HG03045 (cell line): ENCODE measurements around the gene AFP.
"Not testable (repeated sequence)": the region's sequence is repeated elsewhere in the genome, so short reads cannot be mapped to it uniquely, and the experiment has no call there.

Experiments used
- ATAC-seq: cut with Tn5 transposase; IDR thresholded peaks from one replicate; pipeline ENCODE4 v1.9.1; 2021; ENCODE audit warnings: mild to moderate bottlenecking, moderate library complexity; ENCODE audit not compliant: unreplicated experiment

The AFP gene

DNA sequence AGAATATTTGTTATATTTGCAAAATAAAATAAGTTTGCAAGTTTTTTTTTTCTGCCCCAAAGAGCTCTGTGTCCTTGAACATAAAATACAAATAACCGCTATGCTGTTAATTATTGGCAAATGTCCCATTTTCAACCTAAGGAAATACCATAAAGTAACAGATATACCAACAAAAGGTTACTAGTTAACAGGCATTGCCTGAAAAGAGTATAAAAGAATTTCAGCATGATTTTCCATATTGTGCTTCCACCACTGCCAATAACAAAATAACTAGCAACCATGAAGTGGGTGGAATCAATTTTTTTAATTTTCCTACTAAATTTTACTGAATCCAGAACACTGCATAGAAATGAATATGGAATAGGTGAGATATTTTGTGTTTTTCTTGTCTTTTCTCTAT lies at the start of gene AFP:
TSS of gene AFP (plus strand) at position 238 of the 400 bp plus-strand sequence. CDS start at position 280, 42 bp downstream.
- ATAC-seq, result no peak

DNA sequence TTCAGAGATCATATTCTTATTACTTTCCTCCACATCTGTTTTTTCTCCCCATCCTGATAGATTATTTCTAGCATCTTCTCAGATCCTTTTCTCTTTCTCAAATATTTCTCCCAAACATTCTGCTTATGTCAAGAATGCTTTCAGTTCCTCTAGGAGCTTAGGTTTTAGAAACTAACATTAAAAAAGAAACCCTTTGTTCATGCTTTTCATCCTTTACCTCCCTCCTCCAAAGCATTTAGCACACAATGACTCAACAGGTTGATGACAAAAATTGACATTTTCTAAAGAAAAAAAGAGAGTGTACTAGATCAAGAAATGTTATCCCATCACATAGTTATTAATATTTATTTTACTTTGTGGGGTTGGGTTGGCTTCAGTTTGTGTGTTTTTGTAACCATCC lies 48.5 kb upstream of the AFP start:
- ATAC-seq, result no peak

DNA sequence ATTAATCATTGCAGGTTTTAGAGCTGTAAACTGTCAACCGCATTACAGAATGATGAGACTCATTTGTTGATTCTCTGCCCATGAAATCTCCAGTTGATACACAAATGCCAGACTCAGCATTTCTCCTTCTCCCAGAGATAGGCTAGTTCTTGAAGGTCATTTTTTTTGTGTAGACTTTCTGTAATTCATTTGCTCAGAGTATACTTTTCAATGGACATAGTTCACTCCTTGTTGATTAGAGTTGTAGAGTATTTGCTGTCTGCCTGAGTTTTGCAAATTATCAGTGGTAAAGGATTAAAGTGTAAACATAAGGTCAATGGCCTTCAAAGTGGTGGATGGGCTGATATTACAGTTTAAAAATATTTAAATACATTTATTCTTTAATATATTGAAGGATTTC lies 47.1 kb upstream of the AFP start:
- no peak for ATAC-seq

DNA sequence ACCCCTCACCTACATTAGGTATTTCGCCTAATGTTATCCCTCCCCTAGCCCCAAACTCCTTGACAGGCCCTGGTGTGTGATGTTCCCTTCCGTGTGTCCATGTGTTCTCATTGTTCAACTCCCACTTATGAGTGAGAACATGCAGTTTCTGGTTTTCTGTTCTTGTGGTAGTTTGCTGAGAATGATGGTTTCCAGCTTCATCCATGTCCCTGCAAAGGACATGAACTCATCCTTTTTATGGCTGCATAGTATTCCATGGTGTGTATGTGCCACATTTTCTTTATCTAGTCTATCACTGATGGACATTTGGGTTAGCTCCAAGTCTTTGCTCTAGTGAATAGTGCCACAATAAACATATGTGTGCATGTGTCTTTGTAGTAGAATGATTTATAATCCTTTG lies 46.4 kb upstream of the AFP start:
- not testable (repeated sequence) for ATAC-seq

DNA sequence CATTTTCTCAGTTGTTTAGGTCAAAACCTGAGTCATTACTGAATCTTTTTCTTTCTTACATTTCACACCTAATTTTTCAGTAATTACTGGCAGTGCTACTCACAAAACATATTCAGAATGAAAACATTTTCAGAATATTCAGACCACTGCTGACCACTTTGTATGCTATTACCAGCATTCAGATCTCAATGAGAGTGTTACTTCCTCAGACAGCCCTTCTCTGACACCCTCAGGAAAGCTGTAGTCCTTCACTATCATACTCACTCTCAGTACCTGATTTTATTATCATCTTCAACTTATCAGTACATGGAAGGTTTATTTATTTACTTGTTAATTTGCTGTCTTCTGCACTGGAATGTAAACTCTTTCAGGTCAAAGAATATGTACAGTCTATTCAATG lies 44.2 kb upstream of the AFP start:
- no peak for ATAC-seq

DNA sequence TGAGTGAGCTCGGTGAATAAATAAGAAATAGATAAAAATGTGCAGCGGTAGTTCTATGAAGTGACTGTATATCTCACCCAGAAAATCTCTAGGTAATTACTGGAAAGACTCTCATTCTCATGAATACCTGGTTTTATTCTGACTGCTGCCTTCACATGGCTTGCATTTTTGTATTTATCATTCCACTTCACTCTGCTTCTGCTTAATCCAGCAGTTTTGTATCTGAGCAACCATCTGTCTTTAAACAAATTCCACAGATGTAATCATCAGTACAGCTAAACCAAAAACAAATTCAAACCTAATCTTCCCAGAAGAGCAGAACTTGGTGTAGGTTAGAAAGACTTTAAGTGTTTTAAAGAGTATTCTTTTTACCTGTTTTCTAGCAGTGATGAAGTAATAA lies 43.1 kb upstream of the AFP start:
- no peak for ATAC-seq

DNA sequence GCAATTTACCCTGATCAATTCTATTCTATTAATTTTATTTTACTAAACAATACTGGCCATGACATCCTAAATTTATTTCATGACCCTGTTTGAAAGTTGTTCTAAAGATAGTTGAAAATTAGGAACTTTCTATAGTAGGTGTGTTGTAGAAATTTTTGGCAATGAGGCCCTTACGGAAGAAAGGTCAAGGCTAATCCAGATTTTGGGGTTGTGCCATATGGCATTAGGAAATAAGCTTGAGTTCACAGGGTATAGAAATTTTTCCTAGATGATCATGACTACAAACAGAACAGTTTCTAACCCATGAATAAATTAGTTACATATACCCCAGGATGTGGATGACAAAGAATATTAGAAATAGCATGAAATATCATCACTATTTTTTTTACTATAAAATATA lies 39.7 kb upstream of the AFP start:
- no peak for ATAC-seq

DNA sequence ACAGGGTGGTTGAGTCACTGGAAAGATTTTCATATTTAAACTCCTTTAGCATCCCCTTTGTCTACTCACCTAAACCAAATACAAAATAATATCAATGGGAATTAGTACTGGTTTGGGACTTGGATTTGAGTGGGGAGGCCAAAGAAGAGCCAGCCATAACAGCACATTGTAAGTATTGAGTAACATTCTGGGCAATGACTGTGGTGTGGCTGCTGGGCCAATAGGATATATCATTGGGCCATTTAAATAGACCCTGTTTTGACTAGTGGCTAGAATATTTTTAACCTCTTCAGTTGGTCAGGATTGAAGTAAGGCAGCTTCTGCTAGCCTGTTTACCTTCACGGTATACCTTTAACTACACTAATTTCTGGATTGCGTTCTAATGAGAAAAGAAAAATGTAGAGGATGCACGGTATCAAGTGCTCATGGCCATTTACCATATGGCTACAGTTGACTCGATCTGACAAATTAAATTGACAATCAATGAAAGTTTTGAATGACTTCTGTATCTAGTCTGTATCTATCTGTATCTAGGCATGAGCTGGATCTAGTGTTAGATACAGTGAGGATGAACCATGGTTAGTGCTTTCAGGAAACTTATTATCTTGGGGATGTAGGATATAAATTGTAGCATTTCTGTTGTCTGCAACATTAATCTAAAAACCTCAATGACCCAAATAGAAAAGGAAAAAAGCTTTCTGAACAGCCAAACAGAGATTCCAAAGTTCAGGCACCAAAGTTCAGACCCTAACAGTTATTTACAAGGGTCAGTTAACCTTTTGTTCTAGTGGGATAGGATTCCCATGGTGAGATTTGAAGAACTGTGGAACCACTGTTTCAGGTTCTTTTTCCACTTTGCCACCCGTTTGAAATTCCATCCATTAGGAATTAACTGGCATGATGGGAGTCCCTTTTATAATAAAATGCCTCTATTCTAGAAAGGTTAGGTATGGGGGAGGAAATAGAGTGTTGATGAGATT lies 38.7 kb upstream of the AFP start:
- ATAC-seq, result no peak

DNA sequence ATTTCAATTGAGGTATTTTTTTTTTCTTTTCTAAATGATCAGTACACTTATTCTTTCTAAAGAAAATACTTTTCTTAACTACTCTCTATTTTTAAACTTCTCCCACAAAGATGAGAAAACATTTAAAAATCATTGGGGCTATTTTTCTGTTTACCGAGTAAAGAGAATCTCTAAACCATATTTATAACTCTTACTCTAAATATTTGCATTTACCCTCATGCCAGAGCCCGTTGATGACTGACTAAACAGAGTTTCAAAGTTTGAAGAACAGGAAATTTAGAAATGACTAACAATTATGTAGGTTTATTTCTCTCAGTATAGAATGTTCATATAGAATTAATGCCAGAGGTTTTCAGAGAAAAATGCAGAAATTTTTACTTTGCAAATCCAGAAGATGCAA lies 34.6 kb upstream of the AFP start:
- no peak for ATAC-seq

DNA sequence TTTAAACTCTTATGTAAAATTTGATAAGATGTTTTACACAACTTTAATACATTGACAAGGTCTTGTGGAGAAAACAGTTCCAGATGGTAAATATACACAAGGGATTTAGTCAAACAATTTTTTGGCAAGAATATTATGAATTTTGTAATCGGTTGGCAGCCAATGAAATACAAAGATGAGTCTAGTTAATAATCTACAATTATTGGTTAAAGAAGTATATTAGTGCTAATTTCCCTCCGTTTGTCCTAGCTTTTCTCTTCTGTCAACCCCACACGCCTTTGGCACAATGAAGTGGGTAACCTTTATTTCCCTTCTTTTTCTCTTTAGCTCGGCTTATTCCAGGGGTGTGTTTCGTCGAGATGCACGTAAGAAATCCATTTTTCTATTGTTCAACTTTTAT lies 32.0 kb upstream of the AFP start, which contains the start of gene ALB:
TSS of gene ALB (plus strand) at position 246 of the 400 bp plus-strand sequence. CDS start at position 287, 41 bp downstream.
- ATAC-seq, result no peak

DNA sequence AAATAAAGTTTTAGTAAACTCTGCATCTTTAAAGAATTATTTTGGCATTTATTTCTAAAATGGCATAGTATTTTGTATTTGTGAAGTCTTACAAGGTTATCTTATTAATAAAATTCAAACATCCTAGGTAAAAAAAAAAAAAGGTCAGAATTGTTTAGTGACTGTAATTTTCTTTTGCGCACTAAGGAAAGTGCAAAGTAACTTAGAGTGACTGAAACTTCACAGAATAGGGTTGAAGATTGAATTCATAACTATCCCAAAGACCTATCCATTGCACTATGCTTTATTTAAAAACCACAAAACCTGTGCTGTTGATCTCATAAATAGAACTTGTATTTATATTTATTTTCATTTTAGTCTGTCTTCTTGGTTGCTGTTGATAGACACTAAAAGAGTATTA lies 31.6 kb upstream of the AFP start:
- no peak for ATAC-seq

DNA sequence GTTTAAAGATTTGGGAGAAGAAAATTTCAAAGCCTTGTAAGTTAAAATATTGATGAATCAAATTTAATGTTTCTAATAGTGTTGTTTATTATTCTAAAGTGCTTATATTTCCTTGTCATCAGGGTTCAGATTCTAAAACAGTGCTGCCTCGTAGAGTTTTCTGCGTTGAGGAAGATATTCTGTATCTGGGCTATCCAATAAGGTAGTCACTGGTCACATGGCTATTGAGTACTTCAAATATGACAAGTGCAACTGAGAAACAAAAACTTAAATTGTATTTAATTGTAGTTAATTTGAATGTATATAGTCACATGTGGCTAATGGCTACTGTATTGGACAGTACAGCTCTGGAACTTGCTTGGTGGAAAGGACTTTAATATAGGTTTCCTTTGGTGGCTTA lies 30.9 kb upstream of the AFP start:
- ATAC-seq, result no peak

DNA sequence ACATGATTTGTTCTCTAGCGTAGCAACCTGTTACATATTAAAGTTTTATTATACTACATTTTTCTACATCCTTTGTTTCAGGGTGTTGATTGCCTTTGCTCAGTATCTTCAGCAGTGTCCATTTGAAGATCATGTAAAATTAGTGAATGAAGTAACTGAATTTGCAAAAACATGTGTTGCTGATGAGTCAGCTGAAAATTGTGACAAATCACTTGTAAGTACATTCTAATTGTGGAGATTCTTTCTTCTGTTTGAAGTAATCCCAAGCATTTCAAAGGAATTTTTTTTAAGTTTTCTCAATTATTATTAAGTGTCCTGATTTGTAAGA lies 29.5 kb upstream of the AFP start:
- ATAC-seq, result no peak

DNA sequence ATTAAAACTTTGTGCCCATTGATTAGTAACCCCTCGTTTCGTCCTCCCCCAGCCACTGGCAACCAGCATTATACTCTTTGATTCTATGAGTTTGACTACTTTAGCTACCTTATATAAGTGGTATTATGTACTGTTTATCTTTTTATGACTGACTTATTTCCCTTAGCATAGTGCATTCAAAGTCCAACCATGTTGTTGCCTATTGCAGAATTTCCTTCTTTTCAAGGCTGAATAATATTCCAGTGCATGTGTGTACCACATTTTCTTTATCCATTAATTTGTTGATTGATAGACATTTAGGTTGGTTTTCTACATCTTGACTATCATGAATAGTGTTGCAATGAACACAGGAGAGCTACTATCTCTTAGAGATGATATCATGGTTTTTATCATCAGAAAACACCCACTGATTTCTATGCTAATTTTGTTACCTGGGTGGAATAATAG lies 28.8 kb upstream of the AFP start:
- ATAC-seq, result no peak

DNA sequence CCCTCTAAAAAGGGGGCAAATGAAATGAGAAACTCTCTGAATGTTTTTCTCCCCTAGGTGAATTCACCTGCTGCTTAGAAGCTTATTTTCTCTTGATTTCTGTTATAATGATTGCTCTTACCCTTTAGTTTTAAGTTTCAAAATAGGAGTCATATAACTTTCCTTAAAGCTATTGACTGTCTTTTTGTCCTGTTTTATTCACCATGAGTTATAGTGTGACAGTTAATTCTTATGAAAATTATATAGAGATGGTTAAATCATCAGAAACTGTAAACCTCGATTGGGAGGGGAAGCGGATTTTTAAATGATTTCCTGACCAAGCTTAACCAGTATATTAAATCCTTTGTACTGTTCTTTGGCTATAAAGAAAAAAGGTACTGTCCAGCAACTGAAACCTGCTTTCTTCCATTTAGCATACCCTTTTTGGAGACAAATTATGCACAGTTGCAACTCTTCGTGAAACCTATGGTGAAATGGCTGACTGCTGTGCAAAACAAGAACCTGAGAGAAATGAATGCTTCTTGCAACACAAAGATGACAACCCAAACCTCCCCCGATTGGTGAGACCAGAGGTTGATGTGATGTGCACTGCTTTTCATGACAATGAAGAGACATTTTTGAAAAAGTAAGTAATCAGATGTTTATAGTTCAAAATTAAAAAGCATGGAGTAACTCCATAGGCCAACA lies 27.7 kb upstream of the AFP start:
- no peak for ATAC-seq

DNA sequence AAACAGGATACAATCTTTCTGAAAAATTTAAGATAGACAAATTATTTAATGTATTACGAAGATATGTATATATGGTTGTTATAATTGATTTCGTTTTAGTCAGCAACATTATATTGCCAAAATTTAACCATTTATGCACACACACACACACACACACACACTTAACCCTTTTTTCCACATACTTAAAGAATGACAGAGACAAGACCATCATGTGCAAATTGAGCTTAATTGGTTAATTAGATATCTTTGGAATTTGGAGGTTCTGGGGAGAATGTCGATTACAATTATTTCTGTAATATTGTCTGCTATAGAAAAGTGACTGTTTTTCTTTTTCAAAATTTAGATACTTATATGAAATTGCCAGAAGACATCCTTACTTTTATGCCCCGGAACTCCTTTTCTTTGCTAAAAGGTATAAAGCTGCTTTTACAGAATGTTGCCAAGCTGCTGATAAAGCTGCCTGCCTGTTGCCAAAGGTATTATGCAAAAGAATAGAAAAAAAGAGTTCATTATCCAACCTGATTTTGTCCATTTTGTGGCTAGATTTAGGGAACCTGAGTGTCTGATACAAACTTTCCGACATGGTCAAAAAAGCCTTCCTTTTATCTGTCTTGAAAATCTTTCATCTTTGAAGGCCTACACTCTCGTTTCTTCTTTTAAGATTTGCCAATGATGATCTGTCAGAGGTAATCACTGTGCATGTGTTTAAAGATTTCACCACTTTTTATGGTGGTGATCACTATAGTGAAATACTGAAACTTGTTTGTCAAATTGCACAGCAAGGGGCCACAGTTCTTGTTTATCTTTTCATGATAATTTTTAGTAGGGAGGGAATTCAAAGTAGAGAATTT lies 26.8 kb upstream of the AFP start:
- ATAC-seq, result no peak

DNA sequence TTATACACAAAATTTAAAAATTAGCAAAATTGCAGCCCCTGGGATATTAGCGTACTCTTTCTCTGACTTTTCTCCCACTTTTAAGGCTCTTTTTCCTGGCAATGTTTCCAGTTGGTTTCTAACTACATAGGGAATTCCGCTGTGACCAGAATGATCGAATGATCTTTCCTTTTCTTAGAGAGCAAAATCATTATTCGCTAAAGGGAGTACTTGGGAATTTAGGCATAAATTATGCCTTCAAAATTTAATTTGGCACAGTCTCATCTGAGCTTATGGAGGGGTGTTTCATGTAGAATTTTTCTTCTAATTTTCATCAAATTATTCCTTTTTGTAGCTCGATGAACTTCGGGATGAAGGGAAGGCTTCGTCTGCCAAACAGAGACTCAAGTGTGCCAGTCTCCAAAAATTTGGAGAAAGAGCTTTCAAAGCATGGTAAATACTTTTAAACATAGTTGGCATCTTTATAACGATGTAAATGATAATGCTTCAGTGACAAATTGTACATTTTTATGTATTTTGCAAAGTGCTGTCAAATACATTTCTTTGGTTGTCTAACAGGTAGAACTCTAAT lies 26.0 kb upstream of the AFP start:
- no peak for ATAC-seq

DNA sequence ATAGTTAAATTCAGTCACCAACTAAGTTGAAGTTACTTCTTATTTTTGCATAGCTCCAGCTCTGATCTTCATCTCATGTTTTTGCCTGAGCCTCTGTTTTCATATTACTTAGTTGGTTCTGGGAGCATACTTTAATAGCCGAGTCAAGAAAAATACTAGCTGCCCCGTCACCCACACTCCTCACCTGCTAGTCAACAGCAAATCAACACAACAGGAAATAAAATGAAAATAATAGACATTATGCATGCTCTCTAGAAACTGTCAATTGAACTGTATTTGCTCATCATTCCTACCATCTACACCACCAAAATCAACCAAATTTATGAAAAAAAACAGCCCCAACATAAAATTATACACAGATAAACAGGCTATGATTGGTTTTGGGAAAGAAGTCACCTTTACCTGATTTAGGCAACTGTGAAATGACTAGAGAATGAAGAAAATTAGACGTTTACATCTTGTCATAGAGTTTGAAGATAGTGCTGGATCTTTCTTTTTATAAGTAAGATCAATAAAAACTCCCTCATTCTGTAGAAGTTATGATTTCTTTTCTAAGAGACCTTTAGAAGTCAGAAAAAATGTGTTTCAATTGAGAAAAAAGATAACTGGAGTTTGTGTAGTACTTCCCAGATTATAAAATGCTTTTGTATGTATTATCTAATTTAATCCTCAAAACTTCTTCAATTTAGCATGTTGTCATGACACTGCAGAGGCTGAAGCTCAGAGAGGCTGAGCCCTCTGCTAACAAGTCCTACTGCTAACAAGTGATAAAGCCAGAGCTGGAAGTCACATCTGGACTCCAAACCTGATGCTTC lies 24.9 kb upstream of the AFP start:
- no peak for ATAC-seq

DNA sequence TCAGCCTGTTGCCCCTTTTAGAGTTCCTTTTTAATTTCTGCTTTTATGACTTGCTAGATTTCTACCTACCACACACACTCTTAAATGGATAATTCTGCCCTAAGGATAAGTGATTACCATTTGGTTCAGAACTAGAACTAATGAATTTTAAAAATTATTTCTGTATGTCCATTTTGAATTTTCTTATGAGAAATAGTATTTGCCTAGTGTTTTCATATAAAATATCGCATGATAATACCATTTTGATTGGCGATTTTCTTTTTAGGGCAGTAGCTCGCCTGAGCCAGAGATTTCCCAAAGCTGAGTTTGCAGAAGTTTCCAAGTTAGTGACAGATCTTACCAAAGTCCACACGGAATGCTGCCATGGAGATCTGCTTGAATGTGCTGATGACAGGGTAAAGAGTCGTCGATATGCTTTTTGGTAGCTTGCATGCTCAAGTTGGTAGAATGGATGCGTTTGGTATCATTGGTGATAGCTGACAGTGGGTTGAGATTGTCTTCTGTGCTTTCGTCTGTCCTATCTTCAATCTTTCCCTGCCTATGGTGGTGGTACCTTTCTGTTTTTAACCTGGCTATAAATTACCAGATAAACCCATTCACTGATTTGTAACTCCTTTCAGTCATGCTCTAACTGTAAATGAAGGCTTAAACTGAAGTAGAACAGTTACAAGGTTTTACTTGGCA lies 24.1 kb upstream of the AFP start:
- no peak for ATAC-seq
